Pericardium fibroblast (primary cell): Measurements from ENCODE around the gene PIGX. TPM values are rescaled to one million over a fixed set of nuclear protein-coding genes. Genes with fewer than 3 reads are reported as not detected.

Experiments
- total RNA-seq: library from RNA; depleted of rRNA; stranded (reverse); fragments of >200 nt; gene quantifications from 2 replicates; pipeline ENCODE4 v1.2.3, GENCODE V29; 2015

PIGX gene
- 16.9 and 23.3 TPM in 2 replicates for total RNA-seq

GRCh38 chr3:196711838-196712513 is at the start of gene PIGX, which contains the start of gene CEP19:
PIGX (plus strand) TSS chr3:196712377.
CEP19 (minus strand) TSS chr3:196712250; CDS start chr3:196708657, 3,593 bp downstream.

GRCh38 chr3:196739671-196740480 is 27.7 kb downstream of the PIGX start, which contains the start of gene PAK2:
PAK2 (plus strand) TSS chr3:196739857; CDS start chr3:196782647, 42,790 bp downstream.

Other genes with a start within 250 kb of the PIGX start
- gene RNF168, start 208.6 kb upstream of the PIGX start, total RNA-seq, result 10.6 and 13.5 TPM in 2 replicates
- not detected in 2 replicates for gene SMCO1, start 197.0 kb upstream of the PIGX start, total RNA-seq
- gene WDR53, start 143.8 kb upstream of the PIGX start, total RNA-seq, result 7.2 and 9.5 TPM in 2 replicates
- 3.2 and 3.7 TPM in 2 replicates for gene FBXO45, start 143.7 kb upstream of the PIGX start, total RNA-seq
- 0.23 and 0.85 TPM in 2 replicates for gene NRROS, start 72.7 kb upstream of the PIGX start, total RNA-seq
- gene CEP19, start 127 bp upstream of the PIGX start, total RNA-seq, result 5.2 and 5.6 TPM in 2 replicates
- 22.1 and 26.4 TPM in 2 replicates for gene PAK2, start 27.5 kb downstream of the PIGX start, total RNA-seq
- 15.9 and 19.1 TPM in 2 replicates for gene SENP5, start 155.5 kb downstream of the PIGX start, total RNA-seq
- 42.4 and 43.2 TPM in 2 replicates for gene NCBP2, start 230.2 kb downstream of the PIGX start, total RNA-seq